22Rv1 (cell line): ENCODE measurements around the gene PDGFB.

ENCODE experiments used
- H3K27ac ChIP-seq: fragments of 450-650 bp; 2 replicates; pipeline ENCODE4 v1.5.1; 2017
- ZFX ChIP-seq: fragments of 450-650 bp; IDR thresholded peaks from 2 replicates; pipeline ENCODE4 v1.6.1; 2017; ENCODE audit warnings: antibody characterized with exemption, borderline replicate concordance
- TF ChIP-seq, protein P1 (sequence below): fragments of 450-650 bp; IDR thresholded peaks from 2 replicates; pipeline ENCODE4 v1.5.1; 2017; ENCODE audit warnings: mild to moderate bottlenecking

Gene PDGFB

DNA sequence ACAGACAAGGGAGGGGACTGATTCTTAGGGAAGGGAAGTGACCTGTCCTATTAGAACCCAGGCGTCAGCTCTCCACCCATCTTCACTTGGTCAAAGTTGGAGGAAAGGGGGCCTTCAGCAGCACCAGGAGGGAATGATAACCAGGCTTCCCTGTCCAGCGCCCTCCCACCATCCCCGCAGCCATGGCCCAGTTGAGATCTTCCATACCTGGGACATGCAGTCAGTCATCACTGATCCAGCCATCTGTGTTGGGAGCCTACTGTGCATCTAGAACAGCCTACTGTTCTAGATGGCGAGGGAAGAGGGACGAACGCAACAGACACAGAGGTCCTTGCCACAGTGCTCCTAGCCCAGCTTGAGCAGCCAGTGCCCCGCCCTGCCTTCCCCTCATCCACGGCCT is 40.6 kb downstream of the PDGFB start:
- no peak for TF ChIP-seq ZFX
- TF ChIP-seq, protein P1, sequence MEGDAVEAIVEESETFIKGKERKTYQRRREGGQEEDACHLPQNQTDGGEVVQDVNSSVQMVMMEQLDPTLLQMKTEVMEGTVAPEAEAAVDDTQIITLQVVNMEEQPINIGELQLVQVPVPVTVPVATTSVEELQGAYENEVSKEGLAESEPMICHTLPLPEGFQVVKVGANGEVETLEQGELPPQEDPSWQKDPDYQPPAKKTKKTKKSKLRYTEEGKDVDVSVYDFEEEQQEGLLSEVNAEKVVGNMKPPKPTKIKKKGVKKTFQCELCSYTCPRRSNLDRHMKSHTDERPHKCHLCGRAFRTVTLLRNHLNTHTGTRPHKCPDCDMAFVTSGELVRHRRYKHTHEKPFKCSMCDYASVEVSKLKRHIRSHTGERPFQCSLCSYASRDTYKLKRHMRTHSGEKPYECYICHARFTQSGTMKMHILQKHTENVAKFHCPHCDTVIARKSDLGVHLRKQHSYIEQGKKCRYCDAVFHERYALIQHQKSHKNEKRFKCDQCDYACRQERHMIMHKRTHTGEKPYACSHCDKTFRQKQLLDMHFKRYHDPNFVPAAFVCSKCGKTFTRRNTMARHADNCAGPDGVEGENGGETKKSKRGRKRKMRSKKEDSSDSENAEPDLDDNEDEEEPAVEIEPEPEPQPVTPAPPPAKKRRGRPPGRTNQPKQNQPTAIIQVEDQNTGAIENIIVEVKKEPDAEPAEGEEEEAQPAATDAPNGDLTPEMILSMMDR: no peak
- H3K27ac ChIP-seq: no peak overlapping the region

- no peak overlapping the region for H3K27ac ChIP-seq
- TF ChIP-seq ZFX: no peak
- TF ChIP-seq, protein P1: no peak
These were observed 47.2 kb downstream of the PDGFB start for GRCh38 chr22:39197578-39197977.

DNA sequence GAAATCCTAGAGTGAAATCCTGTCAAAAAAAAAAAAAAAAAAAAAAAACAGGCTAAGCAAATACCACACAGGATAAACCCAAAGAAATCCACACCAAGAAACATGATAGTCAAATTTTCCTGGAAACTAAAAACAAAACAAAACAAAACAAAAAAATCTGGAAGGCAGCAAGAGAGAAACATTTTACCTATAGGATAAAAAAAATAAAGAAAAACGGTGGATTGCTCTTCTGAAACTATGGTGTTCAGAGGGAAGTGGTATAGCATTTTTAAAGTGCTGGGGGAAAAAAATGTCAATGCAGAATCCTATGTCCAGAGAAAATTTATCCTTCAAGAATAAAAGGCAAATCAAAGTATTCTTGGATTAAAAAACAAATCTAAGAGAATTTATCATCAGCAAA is 50.7 kb downstream of the PDGFB start:
- no peak overlapping the region for H3K27ac ChIP-seq
- TF ChIP-seq, protein P1: no peak
- no peak for TF ChIP-seq ZFX

DNA sequence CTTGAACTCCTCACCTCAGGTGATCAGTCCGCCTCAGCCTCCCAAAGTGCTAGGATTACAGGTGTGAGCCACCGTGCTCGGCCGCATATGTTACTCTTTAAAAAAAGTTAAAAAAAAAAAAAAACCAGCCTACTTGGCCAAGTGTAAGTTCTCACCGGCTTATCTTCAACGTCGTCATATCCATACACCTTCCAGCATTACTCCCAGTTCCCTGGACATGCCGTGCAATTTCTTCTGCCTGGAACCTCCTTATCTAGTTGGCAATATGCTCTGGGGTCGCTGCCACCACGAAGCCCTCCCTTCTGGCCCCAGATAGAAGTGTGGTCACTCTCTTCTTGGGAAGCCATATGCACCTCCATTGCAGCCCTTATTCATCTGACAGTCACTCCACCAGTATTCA is 56.0 kb downstream of the PDGFB start:
- H3K27ac ChIP-seq: no peak overlapping the region
- TF ChIP-seq ZFX: no peak
- TF ChIP-seq, protein P1: no peak

DNA sequence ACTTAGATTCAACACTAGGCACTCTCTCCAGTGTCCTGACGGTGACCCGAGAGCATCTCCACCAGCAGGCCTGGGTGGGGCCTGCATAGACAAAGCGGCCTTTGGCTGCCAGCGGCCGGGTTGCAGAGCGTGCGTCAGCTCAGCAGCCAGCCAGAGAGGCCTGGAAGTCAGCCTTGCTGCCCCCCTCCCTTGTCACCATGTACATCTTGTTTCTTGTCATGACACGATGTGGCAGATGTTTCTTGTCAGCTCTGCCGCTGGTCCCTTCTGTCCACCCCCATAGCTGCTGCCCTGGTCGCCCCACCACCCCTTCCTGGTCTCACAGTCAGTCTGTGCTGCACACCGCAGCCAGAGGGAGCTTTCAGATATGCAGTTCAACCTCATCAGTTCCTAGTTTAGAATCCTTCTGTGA is 59.2 kb downstream of the PDGFB start:
- TF ChIP-seq ZFX: no peak
- TF ChIP-seq, protein P1: no peak
- no peak overlapping the region for H3K27ac ChIP-seq

DNA sequence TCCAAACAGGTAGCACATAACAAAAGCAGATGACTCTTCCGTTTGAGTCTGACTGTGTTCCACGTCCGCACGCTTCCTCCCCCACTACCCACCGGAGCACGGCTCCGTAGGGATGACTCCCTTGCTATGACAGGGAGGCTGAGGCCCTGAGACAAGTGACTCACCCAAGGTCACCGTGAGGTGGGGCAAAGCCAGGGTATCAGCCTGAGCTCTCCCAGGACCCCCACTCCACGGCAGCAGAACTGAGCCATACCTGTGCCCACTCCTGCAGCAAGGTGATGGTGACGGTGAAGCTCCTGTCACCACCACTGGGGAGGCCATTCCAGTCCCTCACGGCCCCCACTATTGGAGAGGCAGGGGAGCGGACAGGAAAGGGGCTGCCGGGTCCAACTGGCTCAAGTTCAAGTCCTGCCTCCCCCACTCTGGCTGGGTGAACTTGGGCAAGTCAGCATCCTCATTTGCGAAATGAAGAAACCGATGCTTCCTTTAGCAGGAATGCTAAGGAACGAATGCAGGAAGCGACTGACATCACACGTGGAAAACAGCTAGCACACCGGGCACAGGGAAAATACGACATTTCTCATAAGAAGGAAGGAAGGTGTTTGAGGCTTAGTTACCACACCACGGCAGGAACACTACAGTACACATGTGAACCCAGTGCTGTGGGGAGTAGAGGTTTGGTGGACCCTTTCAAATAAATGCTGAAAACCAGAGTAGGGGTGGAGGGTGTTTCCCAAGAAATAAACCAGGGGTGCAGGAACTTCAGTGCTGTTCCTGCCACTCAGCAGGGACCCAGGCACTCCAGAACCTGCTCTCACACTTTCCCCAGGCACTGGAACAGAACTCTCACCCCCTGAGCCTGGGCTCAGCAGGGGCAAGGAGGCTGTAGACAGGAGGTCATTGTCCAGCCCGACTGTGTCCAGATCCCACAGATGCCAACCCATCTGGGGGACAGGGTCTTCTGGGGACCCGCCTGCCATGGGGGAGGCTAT is 59.9 kb downstream of the PDGFB start:
- no peak for TF ChIP-seq ZFX
- TF ChIP-seq, protein P1: no peak
- H3K27ac ChIP-seq: no peak overlapping the region

- peak overlapping the region; percentile 32; the same call in 1 of the 2 replicates for H3K27ac ChIP-seq
- TF ChIP-seq, protein P1: no peak
- no peak for TF ChIP-seq ZFX
These were observed 60.7 kb downstream of the PDGFB start for GRCh38 chr22:39183991-39184585.
